GM21360 (cell line): Measurements from ENCODE around the gene RASGEF1C.
"Not testable (repeated sequence)": the region's sequence is repeated elsewhere in the genome, so short reads cannot be mapped to it uniquely, and the experiment has no call there.

Source experiments
- ATAC-seq: cut with Tn5 transposase; IDR thresholded peaks from one replicate; pipeline ENCODE4 v1.9.1; 2021; ENCODE audit warnings: mild to moderate bottlenecking, moderate library complexity; ENCODE audit not compliant: unreplicated experiment

Gene RASGEF1C

GRCh38 chr5:180138214-180138975, 70.6 kb downstream of the RASGEF1C start:
- no peak for ATAC-seq

GRCh38 chr5:180137401-180138213, 71.4 kb downstream of the RASGEF1C start:
- no peak for ATAC-seq

- ATAC-seq, result no peak
Measured at GRCh38 chr5:180136630-180137381, 72.2 kb downstream of the RASGEF1C start.

- ATAC-seq, result no peak
Measured at GRCh38 chr5:180135967-180136629, 72.9 kb downstream of the RASGEF1C start.

GRCh38 chr5:180135128-180135955, 73.7 kb downstream of the RASGEF1C start:
- no peak for ATAC-seq

- ATAC-seq, result no peak
Measured at GRCh38 chr5:180133971-180134508, 75.0 kb downstream of the RASGEF1C start.

GRCh38 chr5:180133551-180133950, 75.5 kb downstream of the RASGEF1C start:
- ATAC-seq, result no peak

- no peak for ATAC-seq
Measured at GRCh38 chr5:180133060-180133459, 76.0 kb downstream of the RASGEF1C start.

- ATAC-seq, result no peak
Measured at GRCh38 chr5:180130876-180131740, 77.9 kb downstream of the RASGEF1C start.

- no peak for ATAC-seq
Measured at GRCh38 chr5:180130291-180130869, 78.6 kb downstream of the RASGEF1C start.

GRCh38 chr5:180129291-180130190, 79.5 kb downstream of the RASGEF1C start:
- ATAC-seq, result no peak

- no peak for ATAC-seq
Measured at GRCh38 chr5:180128671-180129261, 80.2 kb downstream of the RASGEF1C start.

- no peak for ATAC-seq
Measured at GRCh38 chr5:180127682-180128670, 81.0 kb downstream of the RASGEF1C start.

- no peak for ATAC-seq
Measured at GRCh38 chr5:180126716-180127681, 82.0 kb downstream of the RASGEF1C start.

GRCh38 chr5:180126156-180126555, 82.9 kb downstream of the RASGEF1C start:
- ATAC-seq, result not testable (repeated sequence)
